T-helper 17 cell (primary cell): Measurements from ENCODE around the gene WDR55. TPM values are rescaled to one million over a fixed set of nuclear protein-coding genes. Genes with fewer than 3 reads are reported as not detected.
"Not testable (repeated sequence)": the region's sequence is repeated elsewhere in the genome, so short reads cannot be mapped to it uniquely, and the experiment has no call there.

Source experiments
- ATAC-seq: fragments of 150-1000 bp; cut with Tn5 transposase; 2 replicates; pipeline ENCODE4 v1.10.0; 2021; ENCODE audit warnings: mild to moderate bottlenecking, moderate library complexity
- DNase-seq, 3 donors: peaks; one replicate each; pipeline versions ENCODE4 v3.0.0 to v3.0.0-alpha.2; 2020 to 2021
- H3K9me3 ChIP-seq: one replicate; pipeline ENCODE4 v1.7.0; 2013; ENCODE audit warnings: low read length, mild to moderate bottlenecking; ENCODE audit not compliant: control insufficient read depth, poor library complexity, severe bottlenecking
- H3K27ac Mint-ChIP-seq: one replicate; pipeline ENCODE4 v1.8.0; 2022; ENCODE audit warnings: mild to moderate bottlenecking, moderate library complexity, mixed read lengths
- H3K27me3 Mint-ChIP-seq: one replicate; pipeline ENCODE4 v1.8.0; 2022; ENCODE audit warnings: mixed read lengths
- H3K36me3 Mint-ChIP-seq: one replicate; pipeline ENCODE4 v1.8.0; 2022; ENCODE audit warnings: low read depth, mixed read lengths
- H3K4me1 Mint-ChIP-seq: one replicate; pipeline ENCODE4 v1.8.0; 2022; ENCODE audit warnings: mild to moderate bottlenecking, mixed read lengths
- H3K4me3 Mint-ChIP-seq: one replicate; pipeline ENCODE4 v1.8.0; 2022; ENCODE audit warnings: mild to moderate bottlenecking, moderate library complexity, mixed read lengths
- total RNA-seq, 4 donors: library from RNA in 2 of 4; stranded (reverse) in 2 of 4; gene quantifications; one replicate each; pipeline ENCODE4 v1.2.3 and lab custom pipeline; 2022 to 2026

WDR55 gene
- total RNA-seq, 2 donors from 2014 or later, result 34.8 to 36.3 TPM

GRCh38 chr5:140700177-140701144, 35.8 kb downstream of the WDR55 start, which contains the start of gene ZMAT2:
TSS of gene ZMAT2 (plus strand) at chr5:140700447. CDS start at chr5:140700461, 14 bp downstream.
- Mint-ChIP-seq H3K27ac (peak within 1 kb of the TSS; percentile 100), H3K36me3 (peaks cover 24% of the 10 kb centered on the region)
- ATAC-seq, result peak; percentile 99

GRCh38 chr5:140707812-140708211, 43.1 kb downstream of the WDR55 start:
- DNase-seq (no peak), ATAC-seq (no peak)
- Mint-ChIP-seq H3K4me3 (no peak overlapping the region), H3K27me3 (no peaks in the 10 kb centered on the region), H3K36me3 (peaks cover 14% of the 10 kb centered on the region), H3K4me1 (peaks cover 24% of the 10 kb centered on the region), H3K27ac (no peak overlapping the region)
- no peaks in the 10 kb centered on the region for H3K9me3 ChIP-seq

More at GRCh38 chr5:140700177-140701144, 35.8 kb downstream of the WDR55 start, which contains the start of gene ZMAT2:
- H3K9me3 ChIP-seq, result no peaks in the 10 kb centered on the region
- H3K4me3 Mint-ChIP-seq, result peak within 1 kb of the TSS; percentile 98
- no peaks in the 10 kb centered on the region for H3K27me3 Mint-ChIP-seq
- DNase-seq, result peak; percentile 80 to 88 (median 85)
- H3K4me1 Mint-ChIP-seq, result peaks cover 25% of the 10 kb centered on the region

DNA sequence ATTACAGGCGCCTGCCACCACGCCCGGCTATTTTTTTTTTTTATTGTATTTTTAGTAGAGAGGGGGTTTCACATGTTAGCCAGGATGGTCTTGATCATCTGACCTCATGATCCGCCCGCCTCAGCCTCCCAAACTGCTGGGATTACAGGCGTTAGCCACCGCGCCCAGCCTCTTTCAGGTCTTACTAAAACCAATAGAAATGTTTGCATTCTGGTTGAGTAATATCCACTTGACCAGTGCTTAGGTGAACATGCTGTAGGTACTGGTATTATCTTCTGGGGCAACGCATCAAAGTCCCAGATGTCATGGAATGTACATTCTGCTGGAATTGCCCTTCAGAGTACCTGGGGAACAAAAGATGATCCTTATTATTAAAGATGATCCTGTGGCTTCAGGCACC, 44.1 kb downstream of the WDR55 start:
- not testable (repeated sequence) for H3K9me3 ChIP-seq, DNase-seq, ATAC-seq, H3K27me3 Mint-ChIP-seq, H3K4me3 Mint-ChIP-seq
- peaks cover 13% of the 10 kb centered on the region for H3K36me3 Mint-ChIP-seq
- H3K4me1 Mint-ChIP-seq, result peaks cover 28% of the 10 kb centered on the region
- H3K27ac Mint-ChIP-seq, result peak overlapping the region; percentile 99

DNA sequence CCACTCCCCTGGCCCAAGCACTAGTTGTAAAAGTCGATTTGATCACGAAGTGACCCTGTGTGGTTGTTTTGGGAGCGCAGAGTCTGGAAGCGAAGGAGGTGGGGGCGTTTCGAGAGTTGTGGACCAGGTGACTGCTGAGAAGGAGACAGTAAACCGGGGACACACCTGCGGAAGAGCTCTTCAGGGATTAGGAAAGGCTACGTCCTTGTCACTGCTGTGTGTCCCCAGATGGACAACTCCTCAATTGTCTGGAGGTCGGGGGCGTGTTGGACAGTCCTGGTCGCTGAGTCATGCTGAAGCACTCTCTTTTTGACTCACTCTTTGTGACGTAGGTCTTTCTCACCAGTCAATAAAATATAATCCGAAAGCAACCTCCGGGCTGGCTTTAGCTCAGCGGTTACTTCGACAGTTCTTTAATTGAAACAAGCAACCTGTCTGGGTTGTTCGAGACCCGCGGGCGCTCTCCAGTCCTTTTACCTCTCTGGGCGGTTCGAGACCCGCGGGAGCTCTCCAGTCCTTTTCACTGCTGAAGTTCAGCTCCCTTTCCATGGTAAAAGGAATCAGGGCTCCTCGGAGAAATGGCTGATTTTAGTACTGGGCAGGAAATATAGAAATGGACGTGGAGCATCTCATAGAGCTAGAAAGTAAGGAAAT, 46.3 kb downstream of the WDR55 start:
- Mint-ChIP-seq H3K4me3 (peak overlapping the region; percentile 95), H3K4me1 (peaks cover 23% of the 10 kb centered on the region)
- peak; percentile 86 for ATAC-seq

DNA sequence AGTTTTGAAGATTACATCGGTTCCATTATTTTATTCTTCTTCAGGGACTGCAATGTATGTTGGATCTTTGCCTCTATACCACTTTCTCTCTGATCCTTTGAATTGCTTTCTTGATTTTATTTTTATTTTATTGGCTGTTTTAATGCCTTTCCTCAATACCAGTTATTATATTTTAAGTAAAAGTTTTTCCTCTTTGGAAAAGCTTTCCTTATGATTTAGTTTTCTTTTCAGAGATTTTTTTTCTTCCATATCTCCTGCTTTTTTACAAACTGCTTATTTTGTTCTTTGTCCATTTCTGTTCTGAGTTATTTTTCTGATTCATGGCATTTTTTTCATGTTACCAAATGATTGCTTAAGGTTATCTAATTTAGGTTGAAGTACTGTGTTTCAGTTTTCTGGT, 47.1 kb downstream of the WDR55 start:
- Mint-ChIP-seq H3K36me3 (no peaks in the 10 kb centered on the region), H3K27ac (peak overlapping the region; percentile 99), H3K4me1 (peaks cover 22% of the 10 kb centered on the region), H3K4me3 (peak overlapping the region; percentile 95), H3K27me3 (no peaks in the 10 kb centered on the region)
- H3K9me3 ChIP-seq, result no peaks in the 10 kb centered on the region
- ATAC-seq, result no peak
- no peak for DNase-seq

More for the DNA sequence above, 46.3 kb downstream of the WDR55 start:
- peak overlapping the region; percentile 99 for H3K27ac Mint-ChIP-seq
- DNase-seq, result peak; percentile 41 to 75 (median 72)
- H3K9me3 ChIP-seq, result no peaks in the 10 kb centered on the region
- H3K27me3 Mint-ChIP-seq, result no peaks in the 10 kb centered on the region
- peaks cover 2% of the 10 kb centered on the region for H3K36me3 Mint-ChIP-seq

DNA sequence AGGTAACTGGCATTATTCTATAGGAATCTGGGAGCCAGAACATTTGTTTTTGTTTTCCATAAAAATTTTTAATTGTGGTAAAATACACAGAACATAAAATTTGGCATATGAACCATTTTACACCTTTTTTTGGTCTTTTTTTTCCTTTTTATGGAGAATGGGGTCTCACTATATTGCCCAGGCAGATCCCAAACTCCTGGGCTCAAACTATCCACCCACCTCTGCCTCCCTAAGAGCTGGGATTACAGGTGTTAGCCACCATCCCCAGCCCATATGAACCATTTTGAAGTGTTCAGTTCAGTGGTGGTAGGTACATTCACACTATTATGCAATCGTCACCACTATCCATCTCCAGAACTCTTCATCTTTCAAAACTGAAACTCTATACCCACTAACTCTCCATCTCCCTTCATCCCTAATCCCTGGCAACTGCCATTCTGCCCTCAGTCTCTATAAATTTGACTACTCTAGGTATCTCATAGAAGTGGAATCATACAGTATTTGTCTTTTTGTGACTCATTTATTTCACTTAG, 48.9 kb downstream of the WDR55 start:
- H3K4me3 Mint-ChIP-seq, result no peak overlapping the region
- H3K36me3 Mint-ChIP-seq, result no peaks in the 10 kb centered on the region
- H3K4me1 Mint-ChIP-seq, result peaks cover 27% of the 10 kb centered on the region
- H3K27me3 Mint-ChIP-seq, result no peaks in the 10 kb centered on the region
- H3K27ac Mint-ChIP-seq, result peak overlapping the region; percentile 65
- no peaks in the 10 kb centered on the region for H3K9me3 ChIP-seq
- DNase-seq (no peak), ATAC-seq (no peak)

DNA sequence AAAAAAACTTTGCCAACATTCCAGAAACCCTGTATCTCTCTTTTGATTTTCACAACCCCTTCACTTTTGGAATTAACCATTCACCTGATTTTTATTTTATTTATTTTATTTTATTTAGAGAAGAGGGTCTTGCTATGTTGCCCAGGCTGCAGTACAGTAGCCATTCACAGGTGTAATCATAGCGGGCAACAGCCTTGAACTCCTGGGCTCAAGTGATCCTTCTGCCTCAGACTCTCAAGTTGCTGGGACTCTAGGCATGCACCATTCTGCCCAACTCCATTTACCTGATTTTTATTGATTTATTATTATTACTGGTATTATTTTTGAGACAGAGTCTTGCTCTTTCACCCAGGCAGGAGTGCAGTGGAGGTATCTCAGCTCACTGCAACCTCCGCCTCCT, 51.5 kb downstream of the WDR55 start:
- H3K27ac Mint-ChIP-seq, ATAC-seq, H3K27me3 Mint-ChIP-seq, H3K9me3 ChIP-seq, H3K4me3 Mint-ChIP-seq, H3K36me3 Mint-ChIP-seq, DNase-seq: not testable (repeated sequence)
- peaks cover 19% of the 10 kb centered on the region for H3K4me1 Mint-ChIP-seq

- H3K27ac Mint-ChIP-seq, result no peak overlapping the region
- H3K36me3 Mint-ChIP-seq, result peaks cover 2% of the 10 kb centered on the region
- H3K27me3 Mint-ChIP-seq, result peaks cover 14% of the 10 kb centered on the region
- ATAC-seq, result no peak
- DNase-seq, result no peak
- no peaks in the 10 kb centered on the region for H3K9me3 ChIP-seq
- peak overlapping the region; percentile 66 for H3K4me3 Mint-ChIP-seq
- peaks cover 10% of the 10 kb centered on the region for H3K4me1 Mint-ChIP-seq
Observed at GRCh38 chr5:140718266-140718592, 53.5 kb downstream of the WDR55 start.

GRCh38 chr5:140720738-140721137, 56.0 kb downstream of the WDR55 start:
- not testable (repeated sequence) for DNase-seq, H3K9me3 ChIP-seq, H3K27ac Mint-ChIP-seq, H3K36me3 Mint-ChIP-seq
- Mint-ChIP-seq H3K4me1 (peaks cover 11% of the 10 kb centered on the region), H3K4me3 (peak overlapping the region; percentile 31), H3K27me3 (peaks cover 14% of the 10 kb centered on the region)
- ATAC-seq, result peak; percentile 10

DNA sequence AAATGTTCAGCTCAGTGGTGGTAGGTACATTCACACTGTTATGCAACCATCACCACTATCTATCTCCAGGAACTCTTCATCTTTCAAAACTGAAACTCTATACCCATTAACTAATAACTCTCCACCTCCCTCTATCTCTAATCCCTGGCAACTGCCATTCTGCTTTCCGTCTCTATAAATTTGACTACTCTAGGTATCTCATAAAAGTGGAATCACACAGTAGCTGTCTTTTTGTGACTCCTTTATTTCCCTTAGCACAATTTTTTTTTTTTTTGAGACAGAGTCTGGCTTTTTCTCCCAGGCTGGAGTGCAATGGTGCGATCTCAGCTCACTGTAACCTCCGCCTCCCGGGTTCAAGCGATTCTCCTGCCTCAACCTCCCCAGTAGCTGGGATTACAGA, 56.7 kb downstream of the WDR55 start:
- H3K4me3 Mint-ChIP-seq, H3K36me3 Mint-ChIP-seq, H3K9me3 ChIP-seq, DNase-seq, ATAC-seq, H3K27ac Mint-ChIP-seq: not testable (repeated sequence)
- peaks cover 14% of the 10 kb centered on the region for H3K27me3 Mint-ChIP-seq
- H3K4me1 Mint-ChIP-seq, result peaks cover 15% of the 10 kb centered on the region

Other genes with a start within 250 kb of the WDR55 start
- gene EIF4EBP3, start 117.2 kb upstream of the WDR55 start, total RNA-seq, result 10 to 100 TPM in 1 of 2 donors, 1 to 10 TPM in 1; 9.1 to 14.0 TPM
- 10 to 100 TPM; 29.9 to 33.2 TPM for gene SRA1, start 107.4 kb upstream of the WDR55 start, total RNA-seq
- gene APBB3, start 100.3 kb upstream of the WDR55 start, total RNA-seq, result 10 to 100 TPM; 47.5 to 59.0 TPM
- 10 to 100 TPM; 43.2 to 45.0 TPM for gene SLC35A4, start 100.1 kb upstream of the WDR55 start, total RNA-seq
- 1 to 10 TPM; 1.4 to 9.2 TPM for gene CD14, start 31.7 kb upstream of the WDR55 start, total RNA-seq
- 10 to 100 TPM; 18.3 to 23.1 TPM for gene TMCO6, start 25.5 kb upstream of the WDR55 start, total RNA-seq
- 10 to 100 TPM; 40.7 to 46.2 TPM for gene NDUFA2, start 17.3 kb upstream of the WDR55 start, total RNA-seq
- gene IK, start 17.1 kb upstream of the WDR55 start, total RNA-seq, result 100 to 1,000 TPM; 168 to 172 TPM
- gene DND1, start 8.7 kb downstream of the WDR55 start, total RNA-seq, result 1 to 10 TPM; 1.2 to 1.9 TPM
- gene HARS1, start 26.5 kb downstream of the WDR55 start, total RNA-seq, result 10 to 100 TPM; 44.8 to 49.3 TPM
- gene HARS2, start 26.6 kb downstream of the WDR55 start, total RNA-seq, result 10 to 100 TPM; 33.5 to 34.9 TPM
- 10 to 100 TPM; 40.9 to 41.5 TPM for gene ZMAT2, start 35.5 kb downstream of the WDR55 start, total RNA-seq
- not detected for gene PCDHA1, start 121.2 kb downstream of the WDR55 start, total RNA-seq
- not detected for gene PCDHA2, start 129.9 kb downstream of the WDR55 start, total RNA-seq
- not detected for gene PCDHA3, start 136.2 kb downstream of the WDR55 start, total RNA-seq
- gene PCDHA4, start 142.2 kb downstream of the WDR55 start, total RNA-seq, result not detected
- gene PCDHA5, start 156.7 kb downstream of the WDR55 start, total RNA-seq, result not detected
- gene PCDHA6, start 163.1 kb downstream of the WDR55 start, total RNA-seq, result not detected
- gene PCDHA7, start 169.4 kb downstream of the WDR55 start, total RNA-seq, result not detected
- gene PCDHA8, start 176.3 kb downstream of the WDR55 start, total RNA-seq, result not detected
- not detected for gene PCDHA9, start 183.5 kb downstream of the WDR55 start, total RNA-seq
- not detected for gene PCDHA10, start 191.0 kb downstream of the WDR55 start, total RNA-seq
- not detected for gene PCDHA11, start 204.1 kb downstream of the WDR55 start, total RNA-seq
- not detected for gene PCDHA12, start 210.4 kb downstream of the WDR55 start, total RNA-seq
- gene PCDHA13, start 217.2 kb downstream of the WDR55 start, total RNA-seq, result not detected